ENCODE measurements around the gene KLRC3.

DNA sequence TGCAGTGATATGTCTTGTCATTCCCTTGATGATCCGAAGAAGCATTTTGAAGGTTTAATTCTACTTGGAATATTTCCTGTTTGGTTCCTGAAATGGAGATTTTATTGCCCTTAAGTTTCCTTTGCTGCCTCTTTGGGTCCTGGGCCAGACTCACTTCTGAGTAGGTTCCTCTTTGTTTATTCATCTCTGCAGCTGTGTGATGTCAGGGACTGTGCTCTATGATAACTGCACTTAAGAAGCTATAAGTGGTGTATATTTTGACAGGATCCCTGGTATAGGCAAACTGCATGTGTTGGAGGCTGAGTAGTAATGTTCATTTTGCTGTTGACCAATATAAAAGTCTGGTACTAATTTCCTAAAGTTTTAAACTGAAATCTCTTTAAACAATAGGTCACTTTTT lies 11.0 kb downstream of the KLRC3 start, which contains the start of gene KLRC4:
- TF ChIP-seq, protein P1, sequence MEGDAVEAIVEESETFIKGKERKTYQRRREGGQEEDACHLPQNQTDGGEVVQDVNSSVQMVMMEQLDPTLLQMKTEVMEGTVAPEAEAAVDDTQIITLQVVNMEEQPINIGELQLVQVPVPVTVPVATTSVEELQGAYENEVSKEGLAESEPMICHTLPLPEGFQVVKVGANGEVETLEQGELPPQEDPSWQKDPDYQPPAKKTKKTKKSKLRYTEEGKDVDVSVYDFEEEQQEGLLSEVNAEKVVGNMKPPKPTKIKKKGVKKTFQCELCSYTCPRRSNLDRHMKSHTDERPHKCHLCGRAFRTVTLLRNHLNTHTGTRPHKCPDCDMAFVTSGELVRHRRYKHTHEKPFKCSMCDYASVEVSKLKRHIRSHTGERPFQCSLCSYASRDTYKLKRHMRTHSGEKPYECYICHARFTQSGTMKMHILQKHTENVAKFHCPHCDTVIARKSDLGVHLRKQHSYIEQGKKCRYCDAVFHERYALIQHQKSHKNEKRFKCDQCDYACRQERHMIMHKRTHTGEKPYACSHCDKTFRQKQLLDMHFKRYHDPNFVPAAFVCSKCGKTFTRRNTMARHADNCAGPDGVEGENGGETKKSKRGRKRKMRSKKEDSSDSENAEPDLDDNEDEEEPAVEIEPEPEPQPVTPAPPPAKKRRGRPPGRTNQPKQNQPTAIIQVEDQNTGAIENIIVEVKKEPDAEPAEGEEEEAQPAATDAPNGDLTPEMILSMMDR (IDR thresholded peaks at IDR 0.05; ENCODE audit: borderline replicate concordance, extremely low read depth, low read length, poor library complexity, severe bottlenecking): no peak
- no peak for TF ChIP-seq EZH2 (IDR thresholded peaks at IDR 0.05; ENCODE audit: borderline replicate concordance, low read depth, low read length, severe bottlenecking)
